Measurements from ENCODE around the gene PLXNA4.

GRCh38 chr7:132544999-132545398 is 31.3 kb downstream of the PLXNA4 start:
- TF ChIP-seq POLR2AphosphoS5 (IDR thresholded peaks at IDR 0.05; ENCODE audit: low read depth, low read length) (no peak), TAF1 (IDR thresholded peaks at IDR 0.05; ENCODE audit: low read depth, low read length) (no peak), SPI1 (IDR thresholded peaks at IDR 0.05; ENCODE audit: low read depth, low read length) (no peak), POLR2A (IDR thresholded peaks at IDR 0.05; ENCODE audit: low read depth, low read length) (no peak), POU2F2 (IDR thresholded peaks at IDR 0.05; ENCODE audit: low read depth, low read length) (no peak)
